ENCODE results near the gene NR5A2.

NR5A2 gene

DNA sequence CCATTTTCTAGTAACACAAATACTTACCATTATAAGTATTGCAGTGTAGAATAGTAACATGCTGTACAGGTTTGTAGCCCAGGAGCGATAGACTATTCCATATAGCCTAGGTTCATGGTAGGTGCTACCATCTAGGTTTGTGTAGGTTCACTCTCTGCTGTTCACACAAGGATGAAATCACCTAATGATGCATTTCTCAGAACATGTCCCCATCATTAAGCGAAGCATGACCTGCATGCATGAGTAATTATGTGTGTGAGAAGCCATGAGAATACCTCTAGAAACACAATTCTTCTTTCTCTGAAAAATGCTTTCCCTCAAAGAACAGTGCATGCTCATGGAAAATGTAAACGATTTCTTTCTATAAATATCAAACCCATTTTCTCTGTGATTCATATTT, 69.3 kb downstream of the NR5A2 start:
- no peak for TF ChIP-seq EZH2phosphoT487 (IDR thresholded peaks at IDR 0.05; ENCODE audit: borderline replicate concordance)
- TF ChIP-seq, protein P1, sequence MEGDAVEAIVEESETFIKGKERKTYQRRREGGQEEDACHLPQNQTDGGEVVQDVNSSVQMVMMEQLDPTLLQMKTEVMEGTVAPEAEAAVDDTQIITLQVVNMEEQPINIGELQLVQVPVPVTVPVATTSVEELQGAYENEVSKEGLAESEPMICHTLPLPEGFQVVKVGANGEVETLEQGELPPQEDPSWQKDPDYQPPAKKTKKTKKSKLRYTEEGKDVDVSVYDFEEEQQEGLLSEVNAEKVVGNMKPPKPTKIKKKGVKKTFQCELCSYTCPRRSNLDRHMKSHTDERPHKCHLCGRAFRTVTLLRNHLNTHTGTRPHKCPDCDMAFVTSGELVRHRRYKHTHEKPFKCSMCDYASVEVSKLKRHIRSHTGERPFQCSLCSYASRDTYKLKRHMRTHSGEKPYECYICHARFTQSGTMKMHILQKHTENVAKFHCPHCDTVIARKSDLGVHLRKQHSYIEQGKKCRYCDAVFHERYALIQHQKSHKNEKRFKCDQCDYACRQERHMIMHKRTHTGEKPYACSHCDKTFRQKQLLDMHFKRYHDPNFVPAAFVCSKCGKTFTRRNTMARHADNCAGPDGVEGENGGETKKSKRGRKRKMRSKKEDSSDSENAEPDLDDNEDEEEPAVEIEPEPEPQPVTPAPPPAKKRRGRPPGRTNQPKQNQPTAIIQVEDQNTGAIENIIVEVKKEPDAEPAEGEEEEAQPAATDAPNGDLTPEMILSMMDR (conservative IDR thresholded peaks at IDR 0.05; ENCODE audit: low read length): no peak
- no peak overlapping the region for H3K9ac ChIP-seq (ENCODE audit: low read depth, low read length, poor library complexity, severe bottlenecking)
- no peaks in the 10 kb centered on the region for H3K9me3 ChIP-seq (ENCODE audit: insufficient read depth, low read depth, low read length)
- no peaks in the 10 kb centered on the region for H3K27me3 ChIP-seq (ENCODE audit: insufficient read depth, low read length, poor library complexity, severe bottlenecking)
- no peaks in the 10 kb centered on the region for H3K79me2 ChIP-seq (ENCODE audit: insufficient read depth, low read length)
- no peak overlapping the region for H3K4me2 ChIP-seq (ENCODE audit: low read depth, low read length, poor library complexity, severe bottlenecking)
- peaks cover 12% of the 10 kb centered on the region for H3K4me1 ChIP-seq (ENCODE audit: insufficient read depth, low read length, poor library complexity, severe bottlenecking)
- no peaks in the 10 kb centered on the region for H3K9me2 ChIP-seq (replicated peaks; ENCODE audit: low read depth, low read length)
- no peak overlapping the region for H3K4me3 ChIP-seq (ENCODE audit: low read length, poor library complexity, severe bottlenecking)
- no peaks in the 10 kb centered on the region for H3K36me3 ChIP-seq (ENCODE audit: insufficient read depth, low read length)
- H4K20me1 ChIP-seq (ENCODE audit: insufficient read depth, low read length, poor library complexity, severe bottlenecking): no peaks in the 10 kb centered on the region
- no peaks in the 10 kb centered on the region for H3F3A ChIP-seq (ENCODE audit: low read depth)
- no peak overlapping the region for H2AFZ ChIP-seq (ENCODE audit: low read length)

DNA sequence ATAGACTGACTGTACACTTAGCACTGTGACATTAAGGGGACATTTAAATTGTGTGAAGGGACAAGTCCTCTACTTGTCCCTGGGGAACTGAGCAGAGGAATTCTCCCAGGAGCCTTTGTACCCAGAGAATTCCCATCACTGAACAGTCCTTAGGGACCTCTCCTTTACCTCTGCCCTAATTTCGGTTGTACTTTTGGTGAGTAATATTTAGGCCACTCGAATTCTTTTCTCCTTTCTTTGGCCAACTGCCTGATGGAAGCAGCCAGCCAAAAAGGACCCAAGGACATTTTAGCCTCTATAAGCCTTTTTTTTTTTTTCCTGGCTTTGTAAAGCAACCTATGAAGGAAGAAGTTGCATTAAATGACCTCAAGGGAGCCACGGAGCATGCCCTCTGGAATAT, 71.5 kb downstream of the NR5A2 start:
- Histone ChIP-seq H2AFZ (ENCODE audit: low read length) (no peak overlapping the region), H3K9ac (ENCODE audit: low read depth, low read length, poor library complexity, severe bottlenecking) (no peak overlapping the region), H3F3A (ENCODE audit: low read depth) (no peaks in the 10 kb centered on the region), H3K4me3 (ENCODE audit: low read length, poor library complexity, severe bottlenecking) (no peak overlapping the region), H3K9me2 (replicated peaks; ENCODE audit: low read depth, low read length) (no peaks in the 10 kb centered on the region), H3K9me3 (ENCODE audit: insufficient read depth, low read depth, low read length) (no peaks in the 10 kb centered on the region), H3K4me1 (ENCODE audit: insufficient read depth, low read length, poor library complexity, severe bottlenecking) (peaks cover 16% of the 10 kb centered on the region), H3K79me2 (ENCODE audit: insufficient read depth, low read length) (no peaks in the 10 kb centered on the region), H3K36me3 (ENCODE audit: insufficient read depth, low read length) (no peaks in the 10 kb centered on the region), H3K4me2 (ENCODE audit: low read depth, low read length, poor library complexity, severe bottlenecking) (no peak overlapping the region), H3K27me3 (ENCODE audit: insufficient read depth, low read length, poor library complexity, severe bottlenecking) (no peaks in the 10 kb centered on the region), H4K20me1 (ENCODE audit: insufficient read depth, low read length, poor library complexity, severe bottlenecking) (no peaks in the 10 kb centered on the region)
- no peak for TF ChIP-seq EZH2phosphoT487 (IDR thresholded peaks at IDR 0.05; ENCODE audit: borderline replicate concordance)
- TF ChIP-seq, protein P1 (conservative IDR thresholded peaks at IDR 0.05; ENCODE audit: low read length): no peak

DNA sequence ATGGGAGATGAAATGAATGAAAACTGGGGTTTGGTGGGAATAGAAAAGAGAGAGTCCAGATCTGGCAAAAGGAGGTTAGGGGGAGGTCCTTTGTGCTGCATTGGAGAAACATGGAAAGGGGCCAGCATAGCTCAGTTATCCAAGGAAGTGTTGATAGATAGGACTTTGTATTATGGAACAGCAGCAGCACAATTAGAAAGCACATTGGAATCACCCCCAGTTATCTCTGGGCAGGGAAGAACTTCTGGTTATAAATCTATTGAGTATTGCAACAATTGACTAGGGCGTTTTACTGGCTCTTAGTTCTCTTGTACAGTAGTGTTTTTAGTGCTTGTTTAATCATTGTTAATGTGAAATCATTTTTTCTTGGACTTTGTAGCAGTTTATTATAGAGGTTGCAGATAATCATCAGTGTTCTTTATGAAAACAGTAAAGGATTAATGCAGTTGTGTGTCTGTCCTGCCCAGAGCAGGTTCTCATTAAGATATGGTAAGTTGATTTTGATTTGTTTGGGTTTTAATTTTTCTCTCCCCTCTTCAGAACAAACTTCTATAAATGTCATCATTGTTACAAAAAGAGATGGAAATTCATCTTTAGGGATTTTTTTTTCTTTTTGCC, 76.6 kb downstream of the NR5A2 start:
- no peaks in the 10 kb centered on the region for H3F3A ChIP-seq (ENCODE audit: low read depth)
- H4K20me1 ChIP-seq (ENCODE audit: insufficient read depth, low read length, poor library complexity, severe bottlenecking): no peaks in the 10 kb centered on the region
- H3K36me3 ChIP-seq (ENCODE audit: insufficient read depth, low read length): no peaks in the 10 kb centered on the region
- peaks cover 16% of the 10 kb centered on the region for H3K4me1 ChIP-seq (ENCODE audit: insufficient read depth, low read length, poor library complexity, severe bottlenecking)
- TF ChIP-seq, protein P1 (conservative IDR thresholded peaks at IDR 0.05; ENCODE audit: low read length): no peak
- TF ChIP-seq EZH2phosphoT487 (IDR thresholded peaks at IDR 0.05; ENCODE audit: borderline replicate concordance): no peak
- no peaks in the 10 kb centered on the region for H3K9me2 ChIP-seq (replicated peaks; ENCODE audit: low read depth, low read length)
- H3K4me3 ChIP-seq (ENCODE audit: low read length, poor library complexity, severe bottlenecking): no peak overlapping the region
- no peaks in the 10 kb centered on the region for H3K27me3 ChIP-seq (ENCODE audit: insufficient read depth, low read length, poor library complexity, severe bottlenecking)
- H3K79me2 ChIP-seq (ENCODE audit: insufficient read depth, low read length): no peaks in the 10 kb centered on the region
- H3K9ac ChIP-seq (ENCODE audit: low read depth, low read length, poor library complexity, severe bottlenecking): no peak overlapping the region
- H2AFZ ChIP-seq (ENCODE audit: low read length): no peak overlapping the region
- H3K9me3 ChIP-seq (ENCODE audit: insufficient read depth, low read depth, low read length): no peaks in the 10 kb centered on the region
- no peak overlapping the region for H3K4me2 ChIP-seq (ENCODE audit: low read depth, low read length, poor library complexity, severe bottlenecking)
